Measurements from ENCODE around the gene CSGALNACT2. TPM values are rescaled to one million over a fixed set of nuclear protein-coding genes. Genes with fewer than 3 reads are reported as not detected.
"Not testable (repeated sequence)": the region's sequence is repeated elsewhere in the genome, so short reads cannot be mapped to it uniquely, and the experiment has no call there.

CSGALNACT2 gene
- total RNA-seq, 1 donor from 2014 or later, result 30.3 TPM

DNA sequence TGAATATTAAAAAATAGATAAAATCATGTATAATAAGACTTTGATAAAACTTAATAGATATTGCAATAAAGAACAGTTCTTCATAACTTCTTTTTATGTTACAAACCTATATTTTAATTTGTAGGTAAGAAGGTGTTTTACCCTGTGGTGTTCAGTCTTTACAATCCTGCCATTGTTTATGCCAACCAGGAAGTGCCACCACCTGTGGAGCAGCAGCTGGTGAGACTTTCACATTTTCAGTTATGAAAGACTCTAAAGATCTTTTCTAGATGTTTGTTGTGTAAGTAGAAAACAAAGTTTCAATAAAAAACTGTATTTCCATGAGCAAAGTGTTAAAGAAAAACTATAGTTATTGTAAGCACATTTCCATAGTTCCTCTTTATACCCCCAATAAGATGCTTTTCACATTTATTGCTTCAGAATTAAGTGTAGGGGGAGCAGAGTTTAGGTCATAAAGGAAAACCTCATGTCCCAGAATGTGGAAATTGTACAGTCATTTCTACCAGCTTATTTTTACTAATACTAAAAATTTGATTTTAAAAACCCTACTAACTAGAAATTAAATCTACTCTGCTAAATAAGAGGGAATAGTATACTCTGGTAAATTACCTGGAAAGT, 28.7 kb downstream of the CSGALNACT2 start:
- no peak overlapping the region for H3K4me3 Mint-ChIP-seq
- intact Hi-C loops (cut with micrococcal nuclease), result no loop called here
- H3K36me3 Mint-ChIP-seq (ENCODE audit: low read depth), result peaks cover 45% of the 10 kb centered on the region
- H3K27ac Mint-ChIP-seq, result no peak overlapping the region
- DNase-seq (ENCODE audit: low spot score), result no peak
- no peaks in the 10 kb centered on the region for H3K27me3 Mint-ChIP-seq (ENCODE audit: insufficient read depth)
- H3K4me1 Mint-ChIP-seq (ENCODE audit: low read depth), result peaks cover 21% of the 10 kb centered on the region
- no peaks in the 10 kb centered on the region for H3K9me3 Mint-ChIP-seq

GRCh38 chr10:43167498-43167889, 29.2 kb downstream of the CSGALNACT2 start:
- Mint-ChIP-seq H3K4me1 (ENCODE audit: low read depth) (peaks cover 19% of the 10 kb centered on the region), H3K4me3 (no peak overlapping the region), H3K27me3 (ENCODE audit: insufficient read depth) (no peaks in the 10 kb centered on the region), H3K36me3 (ENCODE audit: low read depth) (peaks cover 48% of the 10 kb centered on the region), H3K9me3 (no peaks in the 10 kb centered on the region), H3K27ac (no peak overlapping the region)
- intact Hi-C loops (cut with micrococcal nuclease), result no loop called here
- no peak for DNase-seq (ENCODE audit: low spot score)

GRCh38 chr10:43170491-43170890, 32.2 kb downstream of the CSGALNACT2 start:
- H3K27me3 Mint-ChIP-seq (ENCODE audit: insufficient read depth), result no peaks in the 10 kb centered on the region
- DNase-seq (ENCODE audit: low spot score), result no peak
- H3K4me3 Mint-ChIP-seq, result no peak overlapping the region
- intact Hi-C loops (cut with micrococcal nuclease), result loop anchor here (1.0 kb wide), 1 partner anchor 8 kb away; no protein-coding TSS in a partner anchor
- H3K36me3 Mint-ChIP-seq (ENCODE audit: low read depth), result peaks cover 52% of the 10 kb centered on the region
- H3K4me1 Mint-ChIP-seq (ENCODE audit: low read depth), result peaks cover 17% of the 10 kb centered on the region
- H3K27ac Mint-ChIP-seq, result no peak overlapping the region
- no peaks in the 10 kb centered on the region for H3K9me3 Mint-ChIP-seq

DNA sequence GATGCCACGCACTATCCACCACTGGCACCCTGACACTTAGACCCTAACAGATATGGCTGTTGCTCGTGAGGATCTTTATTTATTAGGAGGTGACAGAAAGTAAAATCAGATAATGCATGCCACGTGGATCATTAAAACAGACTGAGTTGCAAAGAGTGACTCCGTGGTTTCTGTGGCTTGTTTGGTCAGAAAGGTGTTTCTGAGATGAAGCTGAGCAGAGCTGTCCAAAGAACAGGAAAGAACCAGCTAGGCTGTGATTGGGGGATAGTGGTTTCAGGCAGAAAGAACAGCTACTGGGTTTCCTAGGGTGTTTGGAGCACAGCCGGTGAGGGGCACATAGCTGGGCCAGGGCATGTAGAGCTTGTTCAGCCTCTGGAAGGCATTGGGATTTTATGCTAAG, 34.4 kb downstream of the CSGALNACT2 start:
- H3K27me3 Mint-ChIP-seq (ENCODE audit: insufficient read depth), result no peaks in the 10 kb centered on the region
- H3K9me3 Mint-ChIP-seq, result no peaks in the 10 kb centered on the region
- peaks cover 9% of the 10 kb centered on the region for H3K4me1 Mint-ChIP-seq (ENCODE audit: low read depth)
- H3K4me3 Mint-ChIP-seq, result no peak overlapping the region
- peak overlapping the region; percentile 12 for H3K27ac Mint-ChIP-seq
- peaks cover 56% of the 10 kb centered on the region for H3K36me3 Mint-ChIP-seq (ENCODE audit: low read depth)
- no peak for DNase-seq (ENCODE audit: low spot score)
- intact Hi-C loops (cut with micrococcal nuclease), result no loop called here

- Mint-ChIP-seq H3K27ac (no peak overlapping the region), H3K4me1 (ENCODE audit: low read depth) (peaks cover 9% of the 10 kb centered on the region), H3K4me3 (no peak overlapping the region), H3K36me3 (ENCODE audit: low read depth) (peaks cover 60% of the 10 kb centered on the region), H3K27me3 (ENCODE audit: insufficient read depth) (no peaks in the 10 kb centered on the region), H3K9me3 (no peaks in the 10 kb centered on the region)
- intact Hi-C loops (cut with micrococcal nuclease), result no loop called here
- DNase-seq (ENCODE audit: low spot score), result no peak
Measured at GRCh38 chr10:43173120-43173519, 34.9 kb downstream of the CSGALNACT2 start.

GRCh38 chr10:43174969-43175368, 36.7 kb downstream of the CSGALNACT2 start:
- H3K27ac Mint-ChIP-seq, result no peak overlapping the region
- peaks cover 9% of the 10 kb centered on the region for H3K4me1 Mint-ChIP-seq (ENCODE audit: low read depth)
- H3K9me3 Mint-ChIP-seq, result peaks cover 4% of the 10 kb centered on the region
- H3K36me3 Mint-ChIP-seq (ENCODE audit: low read depth), result peaks cover 60% of the 10 kb centered on the region
- H3K27me3 Mint-ChIP-seq (ENCODE audit: insufficient read depth), result no peaks in the 10 kb centered on the region
- no peak for DNase-seq (ENCODE audit: low spot score)
- intact Hi-C loops (cut with micrococcal nuclease), result no loop called here
- H3K4me3 Mint-ChIP-seq, result no peak overlapping the region

DNA sequence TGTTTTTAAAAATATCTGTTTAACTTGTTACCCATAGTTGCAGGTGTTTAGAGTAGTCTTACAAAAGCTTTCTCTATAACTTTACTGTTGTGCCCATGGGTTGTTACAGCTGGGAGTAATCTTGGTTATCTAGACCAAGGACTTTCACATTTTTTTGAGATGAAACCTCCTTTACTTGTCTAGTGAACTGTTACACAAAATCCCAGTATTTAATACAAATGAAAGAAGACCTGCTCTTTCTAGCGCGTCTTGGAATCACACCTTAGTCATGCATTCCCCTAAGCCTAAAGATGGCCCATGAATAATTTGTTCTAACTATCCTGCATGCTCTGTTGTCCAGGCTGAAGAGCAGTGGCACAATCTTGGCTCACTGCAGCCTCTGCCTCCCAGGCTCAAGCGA, 38.0 kb downstream of the CSGALNACT2 start:
- intact Hi-C loops (cut with micrococcal nuclease), result no loop called here
- no peaks in the 10 kb centered on the region for H3K27me3 Mint-ChIP-seq (ENCODE audit: insufficient read depth)
- H3K27ac Mint-ChIP-seq, result no peak overlapping the region
- H3K9me3 Mint-ChIP-seq, result peaks cover 4% of the 10 kb centered on the region
- H3K4me3 Mint-ChIP-seq, result no peak overlapping the region
- no peak for DNase-seq (ENCODE audit: low spot score)
- peaks cover 9% of the 10 kb centered on the region for H3K4me1 Mint-ChIP-seq (ENCODE audit: low read depth)
- peaks cover 64% of the 10 kb centered on the region for H3K36me3 Mint-ChIP-seq (ENCODE audit: low read depth)

- H3K27ac Mint-ChIP-seq, result no peak overlapping the region
- peaks cover 59% of the 10 kb centered on the region for H3K36me3 Mint-ChIP-seq (ENCODE audit: low read depth)
- DNase-seq (ENCODE audit: low spot score), result no peak
- peaks cover 4% of the 10 kb centered on the region for H3K9me3 Mint-ChIP-seq
- H3K27me3 Mint-ChIP-seq (ENCODE audit: insufficient read depth), result no peaks in the 10 kb centered on the region
- intact Hi-C loops (cut with micrococcal nuclease), result no loop called here
- peaks cover 6% of the 10 kb centered on the region for H3K4me1 Mint-ChIP-seq (ENCODE audit: low read depth)
- H3K4me3 Mint-ChIP-seq, result no peak overlapping the region
Measured at GRCh38 chr10:43177595-43177994, 39.4 kb downstream of the CSGALNACT2 start.

DNA sequence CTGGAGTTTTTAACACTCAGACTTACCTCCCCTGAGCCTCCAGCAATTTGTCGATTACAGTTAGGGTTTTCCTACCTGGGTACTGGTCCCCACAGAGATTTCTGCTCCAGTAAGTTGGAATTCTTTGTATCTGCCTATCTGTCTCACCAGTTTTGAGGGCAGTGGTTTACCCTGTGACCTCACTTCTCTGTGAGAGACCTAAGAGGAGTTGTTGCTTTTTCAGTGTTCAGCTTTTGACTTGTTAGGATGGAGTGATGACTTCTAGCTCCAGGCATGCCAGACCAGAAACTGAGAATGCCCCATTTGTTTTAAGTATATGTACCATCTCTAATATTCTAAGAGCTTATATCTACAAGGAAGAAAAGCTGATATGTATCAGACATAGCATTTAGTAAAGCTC, 42.9 kb downstream of the CSGALNACT2 start:
- intact Hi-C loops (cut with micrococcal nuclease), result no loop called here
- Mint-ChIP-seq H3K36me3 (ENCODE audit: low read depth) (peaks cover 59% of the 10 kb centered on the region), H3K4me3 (no peak overlapping the region), H3K27ac (no peak overlapping the region), H3K9me3 (peaks cover 4% of the 10 kb centered on the region), H3K4me1 (ENCODE audit: low read depth) (no peaks in the 10 kb centered on the region), H3K27me3 (ENCODE audit: insufficient read depth) (no peaks in the 10 kb centered on the region)
- no peak for DNase-seq (ENCODE audit: low spot score)

GRCh38 chr10:43183764-43184163, 45.5 kb downstream of the CSGALNACT2 start:
- H3K9me3 Mint-ChIP-seq; H3K4me1 Mint-ChIP-seq (ENCODE audit: low read depth); H3K4me3 Mint-ChIP-seq; H3K27ac Mint-ChIP-seq; DNase-seq (ENCODE audit: low spot score); intact Hi-C loops (cut with micrococcal nuclease); H3K27me3 Mint-ChIP-seq (ENCODE audit: insufficient read depth): not testable (repeated sequence)
- H3K36me3 Mint-ChIP-seq (ENCODE audit: low read depth), result peaks cover 58% of the 10 kb centered on the region

- DNase-seq (ENCODE audit: low spot score), result no peak
- Mint-ChIP-seq H3K4me3 (no peak overlapping the region), H3K9me3 (no peaks in the 10 kb centered on the region), H3K36me3 (ENCODE audit: low read depth) (peaks cover 44% of the 10 kb centered on the region), H3K27me3 (ENCODE audit: insufficient read depth) (no peaks in the 10 kb centered on the region), H3K4me1 (ENCODE audit: low read depth) (no peaks in the 10 kb centered on the region), H3K27ac (no peak overlapping the region)
- intact Hi-C loops (cut with micrococcal nuclease), result no loop called here
Measured at GRCh38 chr10:43186150-43186549, 47.9 kb downstream of the CSGALNACT2 start.

DNA sequence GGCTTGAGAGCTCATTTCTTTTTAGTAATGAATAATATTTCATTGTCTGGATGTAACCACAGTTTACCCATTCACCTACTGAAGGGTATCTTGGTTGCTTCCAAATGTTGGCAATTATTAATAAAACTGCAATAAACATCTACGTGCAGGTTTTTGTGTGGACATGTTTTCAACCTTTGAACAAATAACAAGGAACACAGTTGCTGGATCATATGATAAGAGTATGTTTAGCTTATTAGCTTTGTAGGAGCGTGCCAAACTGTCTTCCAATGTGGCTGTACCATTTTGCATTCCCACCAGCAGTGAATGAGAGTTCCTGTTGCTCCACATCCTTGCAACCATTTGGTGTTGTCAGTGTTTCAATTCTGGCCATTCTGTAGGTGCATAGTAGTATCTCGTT, 49.0 kb downstream of the CSGALNACT2 start:
- no peaks in the 10 kb centered on the region for H3K27me3 Mint-ChIP-seq (ENCODE audit: insufficient read depth)
- DNase-seq (ENCODE audit: low spot score), result no peak
- intact Hi-C loops (cut with micrococcal nuclease), result no loop called here
- H3K4me3 Mint-ChIP-seq, result no peak overlapping the region
- no peak overlapping the region for H3K27ac Mint-ChIP-seq
- H3K36me3 Mint-ChIP-seq (ENCODE audit: low read depth), result peaks cover 43% of the 10 kb centered on the region
- no peaks in the 10 kb centered on the region for H3K9me3 Mint-ChIP-seq
- no peaks in the 10 kb centered on the region for H3K4me1 Mint-ChIP-seq (ENCODE audit: low read depth)

DNA sequence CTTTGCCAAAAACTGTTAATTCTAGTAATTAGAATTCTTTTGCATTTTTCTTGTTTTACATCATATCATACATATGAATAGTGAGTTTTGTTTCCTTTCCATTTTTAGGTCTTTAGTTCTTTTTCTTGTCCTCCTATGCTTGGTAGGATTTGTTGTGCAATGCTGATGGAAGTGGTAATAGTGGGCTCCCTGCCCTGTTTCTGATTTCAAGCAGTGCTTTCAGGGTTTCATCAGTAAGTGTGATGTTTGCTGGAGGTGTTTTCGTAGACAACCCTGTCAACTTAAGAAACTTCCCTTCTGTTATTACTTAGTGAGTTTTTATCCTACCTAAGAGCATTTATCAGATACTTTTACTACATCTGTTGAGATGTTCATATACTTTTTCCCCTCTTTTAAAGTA, 50.5 kb downstream of the CSGALNACT2 start:
- H3K9me3 Mint-ChIP-seq, result no peaks in the 10 kb centered on the region
- no peaks in the 10 kb centered on the region for H3K27me3 Mint-ChIP-seq (ENCODE audit: insufficient read depth)
- no peak for DNase-seq (ENCODE audit: low spot score)
- no peak overlapping the region for H3K27ac Mint-ChIP-seq
- peaks cover 36% of the 10 kb centered on the region for H3K36me3 Mint-ChIP-seq (ENCODE audit: low read depth)
- intact Hi-C loops (cut with micrococcal nuclease), result no loop called here
- no peak overlapping the region for H3K4me3 Mint-ChIP-seq
- H3K4me1 Mint-ChIP-seq (ENCODE audit: low read depth), result no peaks in the 10 kb centered on the region

DNA sequence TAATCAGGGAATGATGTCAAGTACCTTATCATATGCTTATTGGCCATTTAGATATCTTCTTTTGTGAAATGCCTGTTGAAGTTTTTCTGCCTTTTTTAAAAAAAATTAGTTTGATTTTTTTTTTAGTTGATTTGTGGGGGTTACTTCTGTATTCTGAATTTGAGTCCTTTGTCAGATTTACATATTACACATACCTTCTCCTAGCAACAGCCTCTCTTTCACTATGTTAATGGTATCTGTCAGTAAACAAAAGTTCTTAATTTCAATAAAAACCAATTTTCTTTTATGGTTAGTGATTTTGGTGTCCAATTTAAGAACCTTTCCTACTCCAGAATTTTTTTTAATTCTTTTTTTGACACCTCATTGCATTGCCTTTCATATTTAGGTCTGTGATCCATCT, 52.0 kb downstream of the CSGALNACT2 start:
- H3K36me3 Mint-ChIP-seq (ENCODE audit: low read depth), result peaks cover 32% of the 10 kb centered on the region

More for the DNA sequence above, 52.0 kb downstream of the CSGALNACT2 start:
- Mint-ChIP-seq H3K27ac (no peak overlapping the region), H3K4me3 (no peak overlapping the region), H3K9me3 (no peaks in the 10 kb centered on the region), H3K4me1 (ENCODE audit: low read depth) (no peaks in the 10 kb centered on the region), H3K27me3 (ENCODE audit: insufficient read depth) (no peaks in the 10 kb centered on the region)
- intact Hi-C loops (cut with micrococcal nuclease), result no loop called here
- DNase-seq (ENCODE audit: low spot score), result no peak
